Epidermal melanocyte (primary cell): Measurements from ENCODE around the gene TMEM132D.

Experiments
- DNase-seq: peaks from one replicate; pipeline ENCODE4 v3.0.0; 2011; ENCODE audit warnings: low spot score; ENCODE audit not compliant: insufficient read length

The TMEM132D gene

GRCh38 chr12:129109174-129110001, 794.4 kb downstream of the TMEM132D start:
- DNase-seq: no peak

GRCh38 chr12:129106772-129107171, 797.1 kb downstream of the TMEM132D start:
- no peak for DNase-seq

GRCh38 chr12:129103231-129103630, 800.6 kb downstream of the TMEM132D start:
- no peak for DNase-seq

- no peak for DNase-seq
These were observed 801.6 kb downstream of the TMEM132D start for GRCh38 chr12:129102233-129102632.

GRCh38 chr12:129101816-129102215, 802.0 kb downstream of the TMEM132D start:
- DNase-seq: no peak

GRCh38 chr12:129101404-129101803, 802.4 kb downstream of the TMEM132D start:
- DNase-seq: no peak

GRCh38 chr12:129097451-129097850, 806.4 kb downstream of the TMEM132D start:
- no peak for DNase-seq

- no peak for DNase-seq
These were observed 806.9 kb downstream of the TMEM132D start for GRCh38 chr12:129096968-129097367.

- DNase-seq: no peak
These were observed 807.6 kb downstream of the TMEM132D start for GRCh38 chr12:129096184-129096583.

GRCh38 chr12:129089576-129089975, 814.2 kb downstream of the TMEM132D start:
- DNase-seq: no peak

- no peak for DNase-seq
These were observed 818.7 kb downstream of the TMEM132D start for GRCh38 chr12:129084875-129085826.

GRCh38 chr12:129083121-129083840, 820.5 kb downstream of the TMEM132D start:
- no peak for DNase-seq

GRCh38 chr12:129082441-129082840, 821.4 kb downstream of the TMEM132D start:
- no peak for DNase-seq

GRCh38 chr12:129081755-129082250, 822.0 kb downstream of the TMEM132D start:
- DNase-seq: no peak

GRCh38 chr12:129080821-129081220, 823.0 kb downstream of the TMEM132D start:
- DNase-seq: no peak

- DNase-seq: no peak
These were observed 823.4 kb downstream of the TMEM132D start for GRCh38 chr12:129080391-129080790.

GRCh38 chr12:129079719-129080118, 824.1 kb downstream of the TMEM132D start:
- no peak for DNase-seq

- no peak for DNase-seq
These were observed 827.1 kb downstream of the TMEM132D start for GRCh38 chr12:129076441-129077320.

GRCh38 chr12:129075460-129076208, 828.2 kb downstream of the TMEM132D start:
- no peak for DNase-seq

- no peak for DNase-seq
These were observed 829.4 kb downstream of the TMEM132D start for GRCh38 chr12:129074379-129074778.
